ENCODE data around the gene LCN9. TPM values are rescaled to one million over a fixed set of nuclear protein-coding genes. Genes with fewer than 3 reads are reported as not detected.

The LCN9 gene
- total and polyA plus RNA-seq, 2 of the 13 experiments (the other 11 are each of a cell fraction or from before 2014, with no cell fraction given), result not detected

DNA sequence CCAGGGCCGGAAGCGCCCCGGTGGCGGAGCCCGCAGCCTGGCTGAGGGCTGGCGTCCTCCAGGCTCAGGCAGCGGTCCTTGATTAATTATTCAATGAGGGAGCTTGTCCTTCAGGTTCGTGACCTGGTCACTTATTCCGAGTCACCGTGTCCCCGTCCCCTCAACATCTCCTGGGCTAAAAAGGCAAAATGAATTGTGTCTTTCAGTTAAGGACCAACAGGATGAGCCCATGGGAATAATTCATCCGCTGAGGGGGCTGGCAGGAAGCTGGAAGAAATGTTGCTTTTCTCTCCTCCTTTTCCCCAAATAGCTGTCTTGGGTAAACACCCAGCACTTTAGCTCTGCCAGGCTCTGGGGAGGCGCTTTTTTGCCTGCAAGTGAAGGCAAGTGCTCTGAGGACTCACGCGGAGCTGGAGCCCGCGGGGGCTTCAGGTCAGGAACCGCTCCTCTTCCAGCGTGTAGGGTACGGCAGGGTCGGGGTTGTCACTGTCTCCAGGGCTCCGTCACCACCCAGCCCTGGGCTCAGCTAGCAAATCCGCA lies 52.0 kb downstream of the LCN9 start (continued):
- TF ChIP-seq, protein P1, sequence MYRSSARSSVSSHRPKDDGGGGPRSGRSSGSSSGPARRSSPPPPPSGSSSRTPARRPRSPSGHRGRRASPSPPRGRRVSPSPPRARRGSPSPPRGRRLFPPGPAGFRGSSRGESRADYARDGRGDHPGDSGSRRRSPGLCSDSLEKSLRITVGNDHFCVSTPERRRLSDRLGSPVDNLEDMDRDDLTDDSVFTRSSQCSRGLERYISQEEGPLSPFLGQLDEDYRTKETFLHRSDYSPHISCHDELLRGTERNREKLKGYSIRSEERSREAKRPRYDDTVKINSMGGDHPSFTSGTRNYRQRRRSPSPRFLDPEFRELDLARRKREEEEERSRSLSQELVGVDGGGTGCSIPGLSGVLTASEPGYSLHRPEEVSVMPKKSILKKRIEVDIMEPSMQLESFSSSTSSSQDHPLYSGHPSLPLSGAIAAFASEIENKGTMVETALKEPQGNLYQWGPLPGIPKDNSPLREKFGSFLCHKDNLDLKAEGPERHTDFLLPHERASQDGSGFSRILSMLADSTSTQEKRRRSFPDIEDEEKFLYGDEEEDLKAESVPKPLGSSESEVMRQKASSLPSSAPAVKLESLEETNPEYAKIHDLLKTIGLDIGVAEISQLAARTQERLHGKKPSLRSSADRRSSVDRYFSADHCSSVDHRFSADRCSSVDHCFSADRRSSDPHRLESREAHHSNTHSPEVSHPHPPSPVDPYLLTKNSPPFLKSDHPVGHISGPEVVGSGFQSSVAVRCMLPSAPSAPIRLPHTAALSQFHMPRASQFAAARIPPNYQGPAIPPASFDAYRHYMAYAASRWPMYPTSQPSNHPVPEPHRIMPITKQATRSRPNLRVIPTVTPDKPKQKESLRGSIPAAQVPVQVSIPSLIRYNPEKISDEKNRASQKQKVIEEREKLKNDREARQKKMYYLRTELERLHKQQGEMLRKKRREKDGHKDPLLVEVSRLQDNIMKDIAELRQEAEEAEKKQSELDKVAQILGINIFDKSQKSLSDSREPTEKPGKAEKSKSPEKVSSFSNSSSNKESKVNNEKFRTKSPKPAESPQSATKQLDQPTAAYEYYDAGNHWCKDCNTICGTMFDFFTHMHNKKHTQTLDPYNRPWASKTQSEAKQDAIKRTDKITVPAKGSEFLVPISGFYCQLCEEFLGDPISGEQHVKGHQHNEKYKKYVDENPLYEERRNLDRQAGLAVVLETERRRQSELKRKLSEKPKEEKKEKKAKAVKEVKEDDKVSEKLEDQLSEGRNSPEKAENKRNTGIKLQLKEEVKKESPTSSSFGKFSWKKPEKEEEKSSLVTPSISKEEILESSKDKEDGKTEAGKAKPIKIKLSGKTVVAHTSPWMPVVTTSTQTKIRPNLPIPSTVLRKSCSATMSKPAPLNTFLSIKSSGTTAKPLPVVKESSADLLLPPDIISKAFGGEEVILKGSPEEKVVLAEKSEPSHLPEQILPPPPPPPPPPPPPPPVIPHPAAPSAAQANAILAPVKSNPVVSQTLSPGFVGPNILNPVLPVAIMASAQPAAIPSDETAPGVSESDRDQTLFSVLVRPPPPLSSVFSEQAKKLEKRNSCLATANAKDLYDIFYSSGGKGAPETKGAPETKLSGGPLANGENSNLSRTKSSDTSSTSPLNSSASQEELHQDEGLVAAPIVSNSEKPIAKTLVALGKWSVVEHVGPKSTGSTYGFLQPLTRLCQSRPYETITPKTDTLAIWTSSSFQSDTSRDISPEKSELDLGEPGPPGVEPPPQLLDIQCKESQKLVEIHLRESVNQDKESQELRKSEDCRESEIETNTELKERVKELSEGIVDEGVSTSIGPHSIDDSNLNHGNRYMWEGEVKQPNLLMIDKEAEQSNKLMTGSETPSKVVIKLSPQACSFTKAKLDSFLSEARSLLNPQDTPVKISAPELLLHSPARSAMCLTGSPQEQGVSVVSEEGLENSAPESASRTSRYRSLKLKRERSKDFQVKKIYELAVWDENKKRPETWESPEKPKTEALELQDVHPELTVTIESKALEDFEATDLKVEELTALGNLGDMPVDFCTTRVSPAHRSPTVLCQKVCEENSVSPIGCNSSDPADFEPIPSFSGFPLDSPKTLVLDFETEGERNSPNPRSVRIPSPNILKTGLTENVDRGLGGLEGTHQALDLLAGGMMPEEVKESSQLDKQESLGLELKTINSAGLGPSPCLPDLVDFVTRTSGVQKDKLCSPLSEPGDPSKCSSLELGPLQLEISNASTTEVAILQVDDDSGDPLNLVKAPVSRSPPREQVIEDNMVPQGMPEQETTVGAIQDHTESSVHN (CRISPR knock-in tag; IDR thresholded peaks at IDR 0.05), result no peak
- no peak for TF ChIP-seq NRL (CRISPR knock-in tag; IDR thresholded peaks at IDR 0.05; ENCODE audit: borderline replicate concordance)
- TF ChIP-seq HNF4G (IDR thresholded peaks at IDR 0.05; ENCODE audit: borderline replicate concordance, low read depth, low read length), result no peak
- no peak for TF ChIP-seq HNF4G (CRISPR knock-in tag; IDR thresholded peaks at IDR 0.05; ENCODE audit: borderline replicate concordance, low read depth)
- no peak for TF ChIP-seq CCAR2 (optimal IDR thresholded peaks at IDR 0.05; ENCODE audit: low read depth, low read length)
- no peak for TF ChIP-seq ZNF207 (IDR thresholded peaks at IDR 0.05; ENCODE audit: borderline replicate concordance)
- TF ChIP-seq, protein P2, sequence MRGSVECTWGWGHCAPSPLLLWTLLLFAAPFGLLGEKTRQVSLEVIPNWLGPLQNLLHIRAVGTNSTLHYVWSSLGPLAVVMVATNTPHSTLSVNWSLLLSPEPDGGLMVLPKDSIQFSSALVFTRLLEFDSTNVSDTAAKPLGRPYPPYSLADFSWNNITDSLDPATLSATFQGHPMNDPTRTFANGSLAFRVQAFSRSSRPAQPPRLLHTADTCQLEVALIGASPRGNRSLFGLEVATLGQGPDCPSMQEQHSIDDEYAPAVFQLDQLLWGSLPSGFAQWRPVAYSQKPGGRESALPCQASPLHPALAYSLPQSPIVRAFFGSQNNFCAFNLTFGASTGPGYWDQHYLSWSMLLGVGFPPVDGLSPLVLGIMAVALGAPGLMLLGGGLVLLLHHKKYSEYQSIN (CRISPR knock-in tag; IDR thresholded peaks at IDR 0.05; ENCODE audit: borderline replicate concordance), result no peak
- TF ChIP-seq, protein P3, sequence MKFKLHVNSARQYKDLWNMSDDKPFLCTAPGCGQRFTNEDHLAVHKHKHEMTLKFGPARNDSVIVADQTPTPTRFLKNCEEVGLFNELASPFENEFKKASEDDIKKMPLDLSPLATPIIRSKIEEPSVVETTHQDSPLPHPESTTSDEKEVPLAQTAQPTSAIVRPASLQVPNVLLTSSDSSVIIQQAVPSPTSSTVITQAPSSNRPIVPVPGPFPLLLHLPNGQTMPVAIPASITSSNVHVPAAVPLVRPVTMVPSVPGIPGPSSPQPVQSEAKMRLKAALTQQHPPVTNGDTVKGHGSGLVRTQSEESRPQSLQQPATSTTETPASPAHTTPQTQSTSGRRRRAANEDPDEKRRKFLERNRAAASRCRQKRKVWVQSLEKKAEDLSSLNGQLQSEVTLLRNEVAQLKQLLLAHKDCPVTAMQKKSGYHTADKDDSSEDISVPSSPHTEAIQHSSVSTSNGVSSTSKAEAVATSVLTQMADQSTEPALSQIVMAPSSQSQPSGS (CRISPR knock-in tag; IDR thresholded peaks at IDR 0.05), result no peak
- TF ChIP-seq ZIK1 (CRISPR knock-in tag; IDR thresholded peaks at IDR 0.05; ENCODE audit: borderline replicate concordance, low read depth), result no peak
- TF ChIP-seq, protein P4, sequence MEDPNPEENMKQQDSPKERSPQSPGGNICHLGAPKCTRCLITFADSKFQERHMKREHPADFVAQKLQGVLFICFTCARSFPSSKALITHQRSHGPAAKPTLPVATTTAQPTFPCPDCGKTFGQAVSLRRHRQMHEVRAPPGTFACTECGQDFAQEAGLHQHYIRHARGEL (CRISPR knock-in tag; IDR thresholded peaks at IDR 0.05), result no peak
- TF ChIP-seq, protein P5, sequence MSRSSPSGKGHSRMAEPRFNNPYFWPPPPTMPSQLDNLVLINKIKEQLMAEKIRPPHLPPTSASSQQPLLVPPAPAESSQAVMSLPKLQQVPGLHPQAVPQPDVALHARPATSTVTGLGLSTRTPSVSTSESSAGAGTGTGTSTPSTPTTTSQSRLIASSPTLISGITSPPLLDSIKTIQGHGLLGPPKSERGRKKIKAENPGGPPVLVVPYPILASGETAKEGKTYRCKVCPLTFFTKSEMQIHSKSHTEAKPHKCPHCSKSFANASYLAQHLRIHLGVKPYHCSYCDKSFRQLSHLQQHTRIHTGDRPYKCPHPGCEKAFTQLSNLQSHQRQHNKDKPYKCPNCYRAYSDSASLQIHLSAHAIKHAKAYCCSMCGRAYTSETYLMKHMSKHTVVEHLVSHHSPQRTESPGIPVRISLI (CRISPR knock-in tag; IDR thresholded peaks at IDR 0.05; ENCODE audit: borderline replicate concordance), result no peak
- TF ChIP-seq ISL2 (CRISPR knock-in tag; IDR thresholded peaks at IDR 0.05), result no peak
